Keratinocyte (primary cell): ENCODE data around the gene SLC35A2.

Source experiments
- CTCF ChIP-seq, 3 experiments: IDR thresholded peaks in 1 of 3; conservative IDR thresholded peaks in 1 of 3; optimal IDR thresholded peaks in 1 of 3; 2 replicates in 2 of 3; 3 replicates in 1 of 3; pipeline versions ENCODE3 to v1.5.1; 2011; ENCODE audit warnings: low read length in 3 of 3, mild to moderate bottlenecking in 3 of 3, moderate library complexity in 2 of 3, control low read depth in 1 of 3, inconsistent platforms in 1 of 3; ENCODE audit not compliant: insufficient read depth in 2 of 3; ENCODE audit errors: extremely low read depth in 1 of 3
- EZH2 ChIP-seq: IDR thresholded peaks from one replicate; pipeline ENCODE4 v1.6.1; 2012; ENCODE audit warnings: inconsistent platforms, mild to moderate bottlenecking, low read length, moderate library complexity

DNA sequence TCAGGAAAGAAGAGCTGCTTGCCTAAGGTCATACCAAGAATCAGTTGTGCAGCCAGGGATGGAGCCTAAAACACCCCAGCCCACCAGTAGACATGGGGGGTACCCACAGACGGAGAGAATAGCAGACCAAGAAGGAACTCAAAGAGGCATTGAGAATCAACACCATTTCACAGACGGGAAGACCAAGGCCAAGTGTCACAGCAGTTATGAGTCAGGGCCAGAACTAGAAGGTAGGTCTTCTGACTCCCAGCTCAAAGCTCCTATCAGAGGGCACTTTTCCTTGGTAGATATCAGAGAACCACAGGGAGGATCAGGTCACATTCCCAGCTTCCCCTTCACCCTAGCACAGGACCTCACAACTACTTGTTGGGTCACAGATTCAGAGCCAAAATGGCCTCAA is 31.4 kb upstream of the SLC35A2 start:
- TF ChIP-seq CTCF (optimal IDR thresholded peaks at IDR 0.05 in 1 of 3, IDR thresholded peaks at IDR 0.05 in 1 of 3, conservative IDR thresholded peaks at IDR 0.05 in 1 of 3; ENCODE audit: extremely low read depth in 1 of 3, insufficient read depth in 2 of 3, low read length in 3 of 3) (no peak), EZH2 (no peak)
